Activated CD4-positive, CD25-positive, alpha-beta regulatory T cell treated with anti-CD3 and anti-CD28 coated beads, Interleukin-2, amount 50 U/mL, for 72 hours (primary cell): ENCODE results near the gene MYOG.

Experiments used
- DNase-seq: peaks from one replicate; pipeline ENCODE4 v3.0.0; 2021

MYOG gene

GRCh38 chr1:203090421-203091198, 4.8 kb upstream of the MYOG start:
- DNase-seq: no peak

DNA sequence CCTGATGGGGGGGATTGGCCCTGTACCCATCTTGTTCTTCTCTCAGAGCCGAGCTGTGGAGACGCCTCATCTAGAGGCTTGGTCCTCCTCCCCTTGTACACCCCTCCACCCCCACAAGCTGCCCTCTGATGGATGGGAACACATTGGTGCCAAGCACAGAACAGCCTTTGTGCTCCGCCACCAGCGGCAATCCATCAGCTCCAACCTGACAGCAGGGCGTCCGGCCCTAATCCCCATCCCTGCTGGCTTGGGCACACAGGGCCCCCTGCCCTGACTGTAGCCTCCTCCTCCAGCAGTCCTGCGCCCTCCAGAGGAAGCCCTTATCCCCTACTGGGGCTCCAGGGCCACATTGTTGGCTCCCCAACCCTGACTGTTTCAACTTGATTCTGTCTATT, 3.8 kb upstream of the MYOG start:
- DNase-seq: no peak

- DNase-seq: no peak
Measured at GRCh38 chr1:203089001-203089650, 3.3 kb upstream of the MYOG start.

DNA sequence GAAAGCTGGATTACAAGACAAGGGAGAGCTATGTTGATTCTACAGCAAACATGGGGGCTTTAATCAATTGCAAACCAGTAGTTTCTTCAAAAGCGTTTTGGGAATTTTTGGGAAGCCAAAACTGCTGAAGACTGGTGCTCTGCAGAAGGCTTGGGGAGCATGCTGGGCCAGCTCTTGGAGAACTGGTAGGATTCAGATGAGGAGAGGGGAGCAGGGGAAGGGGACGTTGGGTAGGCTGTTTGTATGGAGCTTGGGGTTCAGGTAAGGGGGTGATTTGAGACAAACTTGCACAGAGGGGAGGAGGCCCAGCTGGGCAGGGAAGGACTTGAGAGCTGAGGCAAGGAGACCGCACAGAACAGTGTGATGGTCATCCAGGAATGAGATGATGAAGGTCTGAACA, 2.6 kb upstream of the MYOG start:
- no peak for DNase-seq

DNA sequence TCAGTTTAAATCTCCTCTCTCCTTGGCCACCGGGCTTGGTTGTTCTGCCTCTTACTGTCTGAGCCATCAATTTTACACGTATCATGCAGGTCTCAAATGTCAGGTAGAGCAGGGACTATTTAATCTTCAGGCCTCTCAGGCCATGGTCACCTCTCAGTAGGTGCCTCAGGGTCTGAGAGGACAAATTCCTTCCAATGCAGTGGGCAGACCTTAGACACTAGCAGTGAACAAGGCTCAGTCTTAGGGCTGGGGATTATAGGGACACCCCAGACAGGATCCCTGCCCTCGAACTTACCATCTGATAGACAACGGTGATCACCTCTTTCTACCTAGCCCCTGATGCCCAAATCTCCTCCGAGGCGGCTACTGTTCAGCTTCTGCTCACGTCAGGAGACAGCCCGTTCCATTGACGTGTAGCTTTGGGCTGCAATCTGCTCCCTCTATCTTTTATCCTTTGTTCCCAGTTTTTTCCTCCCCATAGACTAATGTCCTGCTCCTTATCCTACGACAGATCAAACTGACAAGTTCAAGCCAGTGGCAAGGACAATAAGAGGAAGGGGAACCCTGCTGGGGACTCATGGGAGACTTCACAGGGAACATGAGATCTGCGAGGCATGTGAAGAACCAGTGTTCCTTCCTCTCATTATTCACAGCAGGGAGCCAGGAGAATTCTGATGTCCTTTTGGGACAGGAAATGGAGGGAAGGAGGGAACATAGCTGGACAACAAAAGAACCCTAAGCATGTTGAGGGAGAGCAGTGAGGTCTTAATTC, 1.4 kb upstream of the MYOG start:
- DNase-seq: no peak

DNA sequence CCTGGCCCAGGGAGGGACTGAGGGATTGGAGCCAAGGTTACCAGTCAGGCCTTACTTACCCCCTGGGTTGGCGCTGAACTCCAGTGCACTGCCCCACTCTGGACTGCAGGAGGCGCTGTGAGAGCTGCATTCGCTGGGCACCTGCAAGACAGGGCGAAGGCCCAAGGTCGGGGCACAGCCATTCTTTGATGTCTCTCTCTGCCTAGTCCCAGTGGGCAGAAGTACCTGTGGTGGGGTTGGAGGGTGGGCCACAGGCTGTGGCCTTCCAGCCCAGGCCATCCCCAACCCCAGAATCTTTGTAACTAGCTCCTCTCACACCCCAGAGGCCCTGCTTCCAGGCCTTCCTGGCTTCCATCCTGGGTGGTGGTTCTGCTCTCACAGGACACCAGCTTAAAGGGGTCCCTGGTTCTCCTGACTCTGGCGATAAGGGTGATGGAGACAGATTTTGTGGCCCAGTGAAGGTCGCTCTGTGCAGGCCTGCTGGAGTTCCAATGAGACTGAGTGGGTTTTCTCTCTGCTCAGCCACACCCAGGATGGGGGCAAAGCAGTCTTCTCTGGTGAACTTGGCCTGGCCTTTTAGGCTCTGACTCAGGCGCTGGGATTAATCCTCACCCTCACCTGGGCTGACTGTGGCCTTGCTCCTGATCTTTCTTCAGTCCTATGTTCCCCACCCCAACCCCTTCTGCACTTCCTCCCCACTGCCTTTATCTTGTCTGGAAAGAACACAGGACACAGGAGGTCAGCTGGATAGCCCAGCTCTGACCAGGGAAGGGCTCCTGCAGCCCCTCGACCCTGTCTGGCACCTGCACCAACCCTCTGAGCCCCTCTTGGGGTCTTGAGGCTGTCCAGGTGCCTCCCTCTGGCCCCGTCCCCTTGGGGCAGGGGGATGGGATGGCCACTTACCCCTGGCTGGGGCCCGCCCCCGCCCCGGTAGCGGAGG, 954 bp downstream of the MYOG start:
- DNase-seq: no peak

DNA sequence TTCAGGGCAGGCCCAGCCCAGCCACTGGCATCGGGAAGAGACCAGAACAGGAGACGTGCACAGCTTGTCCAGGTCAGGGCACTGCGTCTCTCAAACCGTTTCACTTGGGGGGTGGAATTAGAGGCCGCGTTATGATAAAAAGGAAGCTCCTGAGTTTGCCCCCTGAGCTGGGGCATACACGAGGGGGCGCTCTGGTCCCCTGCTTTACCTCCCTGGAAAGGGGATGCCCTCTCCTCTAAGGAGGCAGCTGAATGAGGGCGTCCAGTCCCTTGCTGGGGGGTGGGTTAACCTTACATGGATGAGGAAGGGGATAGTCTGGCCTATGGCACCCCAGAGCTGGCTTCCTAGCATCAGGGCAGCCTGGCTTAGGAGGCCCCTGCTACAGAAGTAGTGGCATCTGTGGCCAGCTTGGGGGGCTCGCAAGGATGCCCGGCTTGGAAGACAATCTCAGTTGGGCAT, 2.3 kb downstream of the MYOG start:
- no peak for DNase-seq

GRCh38 chr1:203082571-203083462, 3.0 kb downstream of the MYOG start:
- DNase-seq: no peak

DNA sequence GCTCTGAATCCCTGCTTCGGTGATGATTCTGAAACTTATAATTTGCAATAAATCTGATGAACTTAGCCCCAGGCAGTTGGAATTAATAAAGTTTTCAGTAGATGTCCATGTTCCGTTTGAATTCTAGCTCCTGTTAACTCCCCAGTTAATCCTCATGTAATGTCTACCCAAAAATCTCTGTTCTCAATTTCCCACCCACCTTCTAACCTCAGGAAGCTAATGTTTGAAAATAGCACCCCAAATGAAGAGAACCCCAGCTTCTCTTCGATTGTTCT, 3.6 kb downstream of the MYOG start:
- DNase-seq: no peak

DNA sequence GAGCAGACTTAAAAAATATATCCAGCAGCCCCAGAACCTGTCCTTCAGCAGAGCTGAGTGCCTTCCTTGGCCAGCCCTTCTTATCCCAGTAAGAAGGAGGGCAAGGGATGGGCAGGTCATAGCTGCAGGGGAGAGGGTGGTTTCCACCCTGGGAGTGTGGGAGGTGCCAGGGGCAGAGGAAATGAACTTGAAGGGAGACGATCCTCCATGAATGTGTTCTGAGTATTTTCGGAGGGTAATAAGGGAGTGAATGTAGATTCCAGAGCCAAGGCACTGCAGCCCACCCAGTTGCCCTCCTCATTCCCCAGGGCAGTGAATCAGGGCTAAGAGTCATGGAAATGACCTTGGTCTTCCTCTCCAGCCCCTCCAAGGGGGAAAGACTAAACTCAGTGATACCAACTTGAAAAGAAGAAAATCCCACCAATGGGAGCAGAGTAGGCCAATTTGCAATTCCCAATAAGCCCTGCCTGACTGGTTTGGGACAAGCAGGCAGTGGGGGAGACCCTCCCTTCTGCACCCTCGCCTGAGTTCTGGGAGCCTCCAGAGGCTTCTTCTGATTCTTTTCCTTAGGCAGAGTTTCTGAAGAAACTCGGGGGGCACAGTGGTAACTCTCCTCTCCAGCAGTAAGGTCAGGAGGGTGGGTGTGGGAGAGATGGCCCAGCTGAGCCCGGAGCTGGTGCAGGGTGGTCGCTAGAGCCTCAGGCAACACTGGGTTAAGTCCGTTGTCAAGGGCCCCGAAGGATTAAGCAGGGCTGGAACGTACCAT, 4.2 kb downstream of the MYOG start:
- DNase-seq: no peak

DNA sequence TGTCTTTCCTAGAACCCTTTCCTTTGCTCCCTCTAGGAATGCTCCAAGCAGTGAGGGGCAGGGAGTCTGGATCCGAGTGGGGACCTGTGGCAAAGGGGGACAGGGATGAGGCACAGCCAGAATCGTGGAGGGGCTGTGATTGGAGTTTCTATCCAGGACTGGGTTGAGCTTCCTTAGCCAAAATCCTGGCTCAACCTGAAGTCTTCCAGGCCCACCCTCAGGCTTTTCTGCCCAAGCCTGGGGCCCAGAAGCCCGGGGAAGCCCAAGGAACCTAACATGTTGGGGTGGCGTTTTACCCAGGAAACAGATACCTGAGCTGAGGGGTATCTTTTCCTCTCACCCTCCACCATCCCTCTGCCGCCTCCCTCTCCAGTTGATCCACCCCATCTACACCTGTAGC, 5.4 kb downstream of the MYOG start:
- DNase-seq: no peak

- no peak for DNase-seq
Measured at GRCh38 chr1:203078478-203078877, 7.3 kb downstream of the MYOG start.

DNA sequence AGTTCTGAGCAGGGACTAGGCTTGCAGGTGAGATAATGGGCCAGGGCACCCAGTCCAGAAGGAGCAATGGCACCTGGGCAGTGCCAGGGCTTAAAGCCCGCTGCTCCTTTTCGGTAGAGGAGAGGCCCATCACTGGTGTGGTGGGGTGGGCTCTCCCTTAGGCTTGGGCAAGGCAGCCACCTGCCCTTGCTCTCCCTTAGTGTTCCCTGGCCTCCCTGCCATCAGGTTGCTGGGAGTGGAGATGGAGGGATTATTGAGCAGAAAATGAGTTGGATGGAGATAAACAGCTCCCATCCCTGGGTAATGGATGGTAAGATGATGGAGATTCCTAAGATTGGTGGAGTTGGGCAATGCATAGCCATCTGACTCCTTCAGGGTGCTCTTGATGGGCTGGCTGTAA, 7.9 kb downstream of the MYOG start:
- no peak for DNase-seq

GRCh38 chr1:203077367-203077766, 8.4 kb downstream of the MYOG start:
- DNase-seq: no peak

GRCh38 chr1:203076031-203076511, 9.7 kb downstream of the MYOG start:
- DNase-seq: no peak

- DNase-seq: no peak
Measured at GRCh38 chr1:203075236-203076030, 10.4 kb downstream of the MYOG start.

DNA sequence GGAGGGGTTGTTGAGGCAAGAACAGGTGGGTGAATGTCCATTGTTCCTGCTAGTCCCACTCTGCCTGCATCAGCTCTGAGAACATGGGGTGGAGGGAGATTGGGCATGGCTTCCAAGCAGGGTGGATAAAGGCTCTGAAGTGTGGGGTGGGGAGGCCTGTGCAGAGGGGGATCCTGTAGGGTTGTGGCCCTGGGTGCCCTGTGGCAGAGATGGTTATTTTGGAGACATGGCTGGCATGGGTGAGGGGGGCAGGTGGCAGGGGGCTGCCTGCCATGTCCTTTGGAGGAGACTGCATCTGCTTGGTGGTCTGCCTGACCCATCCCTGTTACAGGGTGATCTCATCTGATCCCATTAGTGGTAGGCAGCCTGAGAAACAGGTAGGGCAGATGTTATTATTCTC, 11.2 kb downstream of the MYOG start:
- no peak for DNase-seq

GRCh38 chr1:203073469-203073868, 12.3 kb downstream of the MYOG start:
- DNase-seq: no peak

GRCh38 chr1:203072911-203073310, 12.9 kb downstream of the MYOG start:
- no peak for DNase-seq

DNA sequence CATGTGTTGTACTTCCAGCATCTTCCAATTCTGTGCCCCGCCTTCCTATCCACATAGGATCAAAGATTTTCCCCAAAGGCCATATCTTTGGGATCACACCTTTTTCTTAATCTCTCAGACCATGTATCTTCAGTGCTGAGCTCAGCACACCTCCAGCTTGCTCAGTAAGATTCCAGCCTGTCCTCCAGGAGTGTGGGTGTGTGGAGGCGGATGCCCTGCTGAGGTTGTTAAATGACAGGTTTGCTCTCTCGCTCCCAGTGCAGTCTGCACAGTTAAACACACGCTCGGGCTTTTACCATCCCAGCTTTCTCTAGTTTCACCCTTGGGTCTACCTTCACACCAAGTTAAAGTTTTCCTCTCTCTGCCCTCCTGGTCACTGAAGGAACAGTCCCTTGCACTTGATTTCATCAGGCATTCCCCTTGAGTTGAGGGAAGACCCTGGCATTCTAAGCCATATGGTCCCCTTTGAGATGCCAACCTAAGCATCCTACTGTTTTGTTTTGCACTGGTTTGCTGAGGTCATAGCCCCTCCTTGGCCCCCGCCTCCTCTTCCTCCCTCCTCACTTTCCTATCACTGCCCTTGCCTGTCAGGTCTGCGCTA, 13.7 kb downstream of the MYOG start:
- no peak for DNase-seq
